Measurements from ENCODE around the gene SOX6.

Gene SOX6

DNA sequence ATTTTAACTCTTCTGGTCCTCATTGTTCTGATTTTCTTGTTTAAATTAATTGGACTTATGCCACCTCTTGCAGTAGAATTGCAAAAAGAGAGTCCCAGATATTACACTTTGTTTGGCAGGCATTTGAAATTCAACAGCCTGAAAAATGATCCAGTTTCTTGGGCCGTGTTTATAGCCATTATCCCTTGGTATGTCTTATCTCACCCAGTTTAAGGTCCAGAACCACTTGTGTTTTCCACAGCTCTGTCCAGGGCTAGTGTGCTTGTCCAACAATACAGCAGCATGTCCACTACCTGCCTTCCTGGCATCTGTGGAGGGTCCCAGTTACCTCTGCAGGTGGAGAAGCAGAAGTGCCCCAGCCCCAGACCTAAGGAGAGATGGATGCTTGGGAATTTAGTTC, 397.4 kb downstream of the SOX6 start:
- Histone ChIP-seq H3K4me1 (no peaks in the 10 kb centered on the region), H3K36me3 (ENCODE audit: control insufficient read depth, insufficient read depth, low read length) (no peaks in the 10 kb centered on the region), H2AFZ (no peak overlapping the region), H3K79me2 (no peaks in the 10 kb centered on the region), H3K9me3 (ENCODE audit: control insufficient read depth, low read length) (no peaks in the 10 kb centered on the region), H3K27ac (no peak overlapping the region), H3K9ac (no peak overlapping the region), H3K27me3 (ENCODE audit: control insufficient read depth, insufficient read depth, low read length) (no peaks in the 10 kb centered on the region), H3K4me2 (ENCODE audit: low read length) (no peak overlapping the region), H3K4me3 (ENCODE audit: low read depth, low read length) (no peak overlapping the region)
- TF ChIP-seq, protein P1, sequence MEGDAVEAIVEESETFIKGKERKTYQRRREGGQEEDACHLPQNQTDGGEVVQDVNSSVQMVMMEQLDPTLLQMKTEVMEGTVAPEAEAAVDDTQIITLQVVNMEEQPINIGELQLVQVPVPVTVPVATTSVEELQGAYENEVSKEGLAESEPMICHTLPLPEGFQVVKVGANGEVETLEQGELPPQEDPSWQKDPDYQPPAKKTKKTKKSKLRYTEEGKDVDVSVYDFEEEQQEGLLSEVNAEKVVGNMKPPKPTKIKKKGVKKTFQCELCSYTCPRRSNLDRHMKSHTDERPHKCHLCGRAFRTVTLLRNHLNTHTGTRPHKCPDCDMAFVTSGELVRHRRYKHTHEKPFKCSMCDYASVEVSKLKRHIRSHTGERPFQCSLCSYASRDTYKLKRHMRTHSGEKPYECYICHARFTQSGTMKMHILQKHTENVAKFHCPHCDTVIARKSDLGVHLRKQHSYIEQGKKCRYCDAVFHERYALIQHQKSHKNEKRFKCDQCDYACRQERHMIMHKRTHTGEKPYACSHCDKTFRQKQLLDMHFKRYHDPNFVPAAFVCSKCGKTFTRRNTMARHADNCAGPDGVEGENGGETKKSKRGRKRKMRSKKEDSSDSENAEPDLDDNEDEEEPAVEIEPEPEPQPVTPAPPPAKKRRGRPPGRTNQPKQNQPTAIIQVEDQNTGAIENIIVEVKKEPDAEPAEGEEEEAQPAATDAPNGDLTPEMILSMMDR (IDR thresholded peaks at IDR 0.05): no peak

GRCh38 chr11:15957234-15957633, 399.1 kb downstream of the SOX6 start:
- TF ChIP-seq, protein P1 (IDR thresholded peaks at IDR 0.05): no peak

GRCh38 chr11:15956302-15956701, 400.0 kb downstream of the SOX6 start:
- Histone ChIP-seq H3K9me3 (ENCODE audit: control insufficient read depth, low read length) (no peaks in the 10 kb centered on the region), H3K36me3 (ENCODE audit: control insufficient read depth, insufficient read depth, low read length) (no peaks in the 10 kb centered on the region), H2AFZ (no peak overlapping the region), H3K9ac (no peak overlapping the region), H3K27me3 (ENCODE audit: control insufficient read depth, insufficient read depth, low read length) (no peaks in the 10 kb centered on the region), H3K79me2 (no peaks in the 10 kb centered on the region), H3K27ac (no peak overlapping the region), H3K4me3 (ENCODE audit: low read depth, low read length) (no peak overlapping the region), H3K4me1 (no peaks in the 10 kb centered on the region), H3K4me2 (ENCODE audit: low read length) (no peak overlapping the region)
- TF ChIP-seq, protein P1 (IDR thresholded peaks at IDR 0.05): no peak

More at GRCh38 chr11:15957234-15957633, 399.1 kb downstream of the SOX6 start:
- H3K4me3 ChIP-seq (ENCODE audit: low read depth, low read length): no peak overlapping the region
- no peak overlapping the region for H2AFZ ChIP-seq
- H3K27me3 ChIP-seq (ENCODE audit: control insufficient read depth, insufficient read depth, low read length): no peaks in the 10 kb centered on the region
- no peaks in the 10 kb centered on the region for H3K4me1 ChIP-seq
- H3K27ac ChIP-seq: no peak overlapping the region
- no peak overlapping the region for H3K4me2 ChIP-seq (ENCODE audit: low read length)
- no peaks in the 10 kb centered on the region for H3K79me2 ChIP-seq
- no peak overlapping the region for H3K9ac ChIP-seq
- no peaks in the 10 kb centered on the region for H3K36me3 ChIP-seq (ENCODE audit: control insufficient read depth, insufficient read depth, low read length)
- H3K9me3 ChIP-seq (ENCODE audit: control insufficient read depth, low read length): no peaks in the 10 kb centered on the region

- H3K4me2 ChIP-seq (ENCODE audit: low read length): no peak overlapping the region
- no peaks in the 10 kb centered on the region for H3K27me3 ChIP-seq (ENCODE audit: control insufficient read depth, insufficient read depth, low read length)
- no peaks in the 10 kb centered on the region for H3K4me1 ChIP-seq
- no peaks in the 10 kb centered on the region for H3K79me2 ChIP-seq
- H2AFZ ChIP-seq: no peak overlapping the region
- H3K4me3 ChIP-seq (ENCODE audit: low read depth, low read length): no peak overlapping the region
- no peak overlapping the region for H3K9ac ChIP-seq
- no peaks in the 10 kb centered on the region for H3K9me3 ChIP-seq (ENCODE audit: control insufficient read depth, low read length)
- no peaks in the 10 kb centered on the region for H3K36me3 ChIP-seq (ENCODE audit: control insufficient read depth, insufficient read depth, low read length)
- TF ChIP-seq, protein P1 (IDR thresholded peaks at IDR 0.05): no peak
- H3K27ac ChIP-seq: no peak overlapping the region
Observed at GRCh38 chr11:15955595-15955994, 400.8 kb downstream of the SOX6 start.

All from parathyroid adenoma (tissue), 2 donors.